Testis (tissue), 3 donors: ENCODE data around the gene REPS2. TPM values are rescaled to one million over a fixed set of nuclear protein-coding genes. Genes with fewer than 3 reads are reported as not detected.

Experiments
- DNase-seq: peaks from one replicate; pipeline ENCODE4 v3.0.0-alpha.2; 2019
- H3K27ac ChIP-seq, 2 donors: fragments of 200-600 bp; sonication (generic); one replicate each; pipeline ENCODE4 v1.5.1; 2019
- H3K27me3 ChIP-seq: fragments of 200-600 bp; sonication (generic); one replicate; pipeline ENCODE4 v1.5.1; 2019
- H3K36me3 ChIP-seq: fragments of 200-600 bp; sonication (generic); one replicate; pipeline ENCODE4 v1.5.1; 2017; ENCODE audit warnings: low read depth; ENCODE audit errors: missing control alignments
- H3K4me1 ChIP-seq: fragments of 200-600 bp; sonication (generic); one replicate; pipeline ENCODE4 v1.5.1; 2019
- H3K4me3 ChIP-seq, 2 donors: fragments of 200-600 bp; sonication (generic); one replicate each; pipeline ENCODE4 v1.5.1; 2017 to 2019
- H3K9me3 ChIP-seq: fragments of 200-600 bp; sonication (generic); one replicate; pipeline ENCODE4 v1.5.1; 2017
- POLR2A ChIP-seq: fragments of 450-650 bp; IDR thresholded peaks from one replicate; pipeline ENCODE4 v1.6.1; 2017; ENCODE audit warnings: antibody characterized with exemption, mild to moderate bottlenecking, moderate library complexity
- WGBS, 2 donors: methylation state at CpG; one replicate each; pipeline ENCODE4 v1.1.5; 2018; 5-methylcytosine and 5-hydroxymethylcytosine counted together
- intact Hi-C: fragments of 100-400 bp; cut with DNase I; formaldehyde crosslinking; loops from one replicate; pipeline ENCODE4 v1.15.1; 2023; ENCODE audit warnings: low total_unique reads
- polyA plus RNA-seq: library from polyadenylated mRNA; stranded (reverse); fragments of 350-450 nt; fragmentation: Illumina TruSeq; extraction: RNeasy Lipid Tissue Mini Kit (QIAGEN cat#74804); gene quantifications from one replicate; pipeline ENCODE4 v1.2.3, GENCODE V29; 2014; ENCODE audit warnings: low read depth, low replicate concordance; ENCODE audit not compliant: insufficient read depth
- total RNA-seq, 2 donors: library from RNA; depleted of rRNA; stranded (reverse); fragments of >200 nt; gene quantifications; one replicate each; pipeline ENCODE4 v1.2.3, GENCODE V29; 2016
- TF ChIP-seq, protein P1 (sequence below), 3 experiments: fragments of 450-650 bp in 2 of 3; fragments of 200-600 bp in 1 of 3; sonication (generic) in 1 of 3; IDR thresholded peaks; one replicate each; pipeline ENCODE4 v1.5.1; 2016 to 2019; ENCODE audit warnings: antibody characterized with exemption in 3 of 3, mild to moderate bottlenecking in 2 of 3, moderate library complexity in 1 of 3

Gene REPS2
- total and polyA plus RNA-seq, 3 donors from 2014 or later = 6.7 to 19.6 (median 13.2) TPM

- no peaks in the 10 kb centered on the region for H3K27me3 ChIP-seq
- H3K36me3 ChIP-seq = no peaks in the 10 kb centered on the region
- H3K4me3 ChIP-seq = no peak overlapping the region
- no peak for TF ChIP-seq POLR2A
- no peak overlapping the region for H3K27ac ChIP-seq
- H3K9me3 ChIP-seq = no peaks in the 10 kb centered on the region
- no peak for DNase-seq
- 65 to 71% methylated on average over 4 of the region's 4 CpGs for WGBS, 2 donors
- intact Hi-C loops = no loop called here
- H3K4me1 ChIP-seq = no peaks in the 10 kb centered on the region
Measured at GRCh38 chrX:17032351-17032750, 85.9 kb downstream of the REPS2 start.

DNA sequence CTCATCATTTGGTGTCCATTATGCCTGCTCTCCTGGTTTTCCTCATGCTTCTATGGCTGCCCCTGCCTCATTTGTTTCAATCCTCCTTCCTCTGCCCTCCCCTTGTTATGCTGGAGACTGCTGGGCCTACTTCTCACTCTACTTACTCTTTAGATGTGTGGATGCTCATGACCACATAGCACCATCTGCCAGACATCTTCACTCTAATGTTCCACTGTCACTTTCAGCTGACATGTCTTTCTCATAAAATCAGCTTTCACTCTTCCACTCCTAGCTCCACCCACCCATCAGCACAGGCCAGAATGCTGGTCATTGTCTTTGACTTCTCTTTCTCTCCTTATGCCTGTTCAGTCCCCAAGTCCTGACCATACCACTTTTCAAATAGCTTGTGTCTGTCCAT lies 86.8 kb downstream of the REPS2 start:
- H3K36me3 ChIP-seq = no peaks in the 10 kb centered on the region
- no peaks in the 10 kb centered on the region for H3K4me1 ChIP-seq
- no peaks in the 10 kb centered on the region for H3K9me3 ChIP-seq
- H3K4me3 ChIP-seq = no peak overlapping the region
- H3K27me3 ChIP-seq = no peaks in the 10 kb centered on the region
- intact Hi-C loops = no loop called here
- DNase-seq = no peak
- TF ChIP-seq, protein P1, sequence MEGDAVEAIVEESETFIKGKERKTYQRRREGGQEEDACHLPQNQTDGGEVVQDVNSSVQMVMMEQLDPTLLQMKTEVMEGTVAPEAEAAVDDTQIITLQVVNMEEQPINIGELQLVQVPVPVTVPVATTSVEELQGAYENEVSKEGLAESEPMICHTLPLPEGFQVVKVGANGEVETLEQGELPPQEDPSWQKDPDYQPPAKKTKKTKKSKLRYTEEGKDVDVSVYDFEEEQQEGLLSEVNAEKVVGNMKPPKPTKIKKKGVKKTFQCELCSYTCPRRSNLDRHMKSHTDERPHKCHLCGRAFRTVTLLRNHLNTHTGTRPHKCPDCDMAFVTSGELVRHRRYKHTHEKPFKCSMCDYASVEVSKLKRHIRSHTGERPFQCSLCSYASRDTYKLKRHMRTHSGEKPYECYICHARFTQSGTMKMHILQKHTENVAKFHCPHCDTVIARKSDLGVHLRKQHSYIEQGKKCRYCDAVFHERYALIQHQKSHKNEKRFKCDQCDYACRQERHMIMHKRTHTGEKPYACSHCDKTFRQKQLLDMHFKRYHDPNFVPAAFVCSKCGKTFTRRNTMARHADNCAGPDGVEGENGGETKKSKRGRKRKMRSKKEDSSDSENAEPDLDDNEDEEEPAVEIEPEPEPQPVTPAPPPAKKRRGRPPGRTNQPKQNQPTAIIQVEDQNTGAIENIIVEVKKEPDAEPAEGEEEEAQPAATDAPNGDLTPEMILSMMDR (IDR thresholded peaks at IDR 0.05) = no peak
- no peak for TF ChIP-seq POLR2A
- no peak overlapping the region for H3K27ac ChIP-seq

DNA sequence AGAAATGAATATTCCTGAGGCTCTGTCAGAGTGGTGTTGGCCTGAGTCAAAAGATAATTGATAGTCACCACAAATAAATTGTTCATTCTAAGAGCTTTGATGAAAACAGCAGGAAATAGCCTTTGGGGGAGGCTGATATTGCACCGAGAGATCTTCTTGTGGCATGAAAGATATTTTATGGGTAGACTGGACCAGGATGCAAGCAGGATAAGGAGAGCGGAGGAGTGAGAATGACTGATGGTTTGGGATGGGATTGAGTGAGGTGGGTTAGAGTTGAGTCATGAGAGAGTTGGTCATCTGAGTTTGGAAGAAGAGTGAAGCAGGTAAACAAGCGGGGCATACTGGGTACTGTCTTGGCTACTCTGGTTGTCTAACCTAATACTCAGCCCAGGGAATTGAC lies 88.7 kb downstream of the REPS2 start:
- Histone ChIP-seq H3K36me3 (no peaks in the 10 kb centered on the region), H3K27me3 (no peaks in the 10 kb centered on the region), H3K27ac (no peak overlapping the region), H3K9me3 (no peaks in the 10 kb centered on the region), H3K4me1 (no peaks in the 10 kb centered on the region), H3K4me3 (no peak overlapping the region)
- DNase-seq = no peak
- WGBS, 2 donors = 90 to 94% methylated on average over 3 of the region's 3 CpGs
- TF ChIP-seq, protein P1 (IDR thresholded peaks at IDR 0.05) = no peak
- TF ChIP-seq POLR2A = no peak
- intact Hi-C loops = no loop called here

DNA sequence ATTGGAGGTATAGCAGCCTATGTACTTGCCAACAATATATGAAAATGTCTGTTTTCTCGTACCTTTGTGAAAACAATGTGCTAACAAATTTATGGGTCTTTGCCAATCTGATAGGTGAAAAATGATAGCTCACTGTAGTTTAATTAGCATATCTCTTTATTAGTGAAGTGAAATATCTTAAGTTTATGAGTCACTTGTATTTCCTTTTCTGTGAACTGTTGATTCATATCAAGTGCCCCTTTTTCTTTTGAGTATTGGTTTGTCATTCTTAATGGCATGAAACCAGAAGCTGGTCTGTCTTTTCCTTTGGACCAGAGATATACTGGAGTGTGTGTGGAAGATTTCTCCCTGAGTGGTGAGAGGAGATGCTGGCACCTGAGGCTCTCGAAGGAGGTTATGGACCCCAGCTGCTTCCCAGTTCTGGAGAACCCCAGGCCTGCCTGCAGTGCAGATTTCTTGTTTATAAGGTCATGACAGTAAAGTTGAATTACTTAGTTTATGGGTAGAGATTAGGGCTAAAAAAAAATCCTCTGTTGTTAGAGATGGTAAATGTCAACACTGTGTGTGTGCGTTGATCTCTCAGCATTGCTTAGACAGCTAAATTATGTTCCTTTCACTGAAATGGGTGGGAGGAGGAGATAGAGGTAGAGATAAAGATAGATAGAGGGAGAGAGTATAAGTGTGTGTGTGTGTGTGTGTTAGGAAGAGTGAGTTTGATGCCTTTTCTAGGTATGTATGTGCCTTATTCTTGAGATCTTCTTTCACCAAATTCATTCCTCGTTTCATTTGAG lies 89.9 kb downstream of the REPS2 start:
- no peak for DNase-seq
- Histone ChIP-seq H3K27ac (no peak overlapping the region), H3K4me3 (no peak overlapping the region), H3K36me3 (no peaks in the 10 kb centered on the region), H3K27me3 (no peaks in the 10 kb centered on the region), H3K9me3 (no peaks in the 10 kb centered on the region), H3K4me1 (no peaks in the 10 kb centered on the region)
- WGBS, 2 donors = 87 to 98% methylated on average over 3 to 4 of the region's 4 CpGs
- intact Hi-C loops = no loop called here
- TF ChIP-seq, protein P1 (IDR thresholded peaks at IDR 0.05) = no peak
- TF ChIP-seq POLR2A = no peak

- intact Hi-C loops = no loop called here
- Histone ChIP-seq H3K9me3 (no peaks in the 10 kb centered on the region), H3K4me3 (no peak overlapping the region), H3K27me3 (no peaks in the 10 kb centered on the region), H3K27ac (no peak overlapping the region), H3K4me1 (no peaks in the 10 kb centered on the region), H3K36me3 (no peaks in the 10 kb centered on the region)
- WGBS, 2 donors = 44 to 67% methylated on average over 3 of the region's 3 CpGs
- no peak for DNase-seq
- no peak for TF ChIP-seq POLR2A
- TF ChIP-seq, protein P1 (IDR thresholded peaks at IDR 0.05) = no peak
Measured at GRCh38 chrX:17038277-17038676, 91.8 kb downstream of the REPS2 start.
